C4-2B (cell line): Measurements from ENCODE around the gene FOXJ3.

ENCODE experiments used
- ZFX ChIP-seq: fragments of 450-650 bp; IDR thresholded peaks from 2 replicates; pipeline ENCODE4 v1.6.1; 2017
- TF ChIP-seq, protein P1 (sequence below): fragments of 450-650 bp; conservative IDR thresholded peaks from 2 replicates; pipeline ENCODE4 v1.5.1; 2017; ENCODE audit warnings: mild to moderate bottlenecking

DNA sequence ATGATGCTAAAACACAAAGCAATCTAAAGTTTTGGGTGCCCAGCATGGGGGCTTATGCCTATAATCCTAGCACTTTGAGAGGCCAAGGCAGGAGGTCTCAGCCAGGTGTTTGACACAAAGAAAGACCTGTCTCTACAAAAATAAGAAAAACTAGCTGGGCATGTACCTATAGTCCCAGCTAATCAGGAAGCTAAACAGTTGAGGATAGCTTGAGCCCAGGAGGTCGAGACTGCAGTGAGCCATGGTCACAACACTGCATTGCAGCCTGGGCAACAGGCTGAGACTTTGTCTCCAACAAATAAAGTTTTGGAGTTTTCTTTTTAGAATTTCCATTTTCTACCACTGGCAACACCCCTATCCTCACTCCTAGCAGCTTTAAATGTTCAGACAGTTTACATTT, 115.4 kb downstream of the FOXJ3 start:
- TF ChIP-seq, protein P1, sequence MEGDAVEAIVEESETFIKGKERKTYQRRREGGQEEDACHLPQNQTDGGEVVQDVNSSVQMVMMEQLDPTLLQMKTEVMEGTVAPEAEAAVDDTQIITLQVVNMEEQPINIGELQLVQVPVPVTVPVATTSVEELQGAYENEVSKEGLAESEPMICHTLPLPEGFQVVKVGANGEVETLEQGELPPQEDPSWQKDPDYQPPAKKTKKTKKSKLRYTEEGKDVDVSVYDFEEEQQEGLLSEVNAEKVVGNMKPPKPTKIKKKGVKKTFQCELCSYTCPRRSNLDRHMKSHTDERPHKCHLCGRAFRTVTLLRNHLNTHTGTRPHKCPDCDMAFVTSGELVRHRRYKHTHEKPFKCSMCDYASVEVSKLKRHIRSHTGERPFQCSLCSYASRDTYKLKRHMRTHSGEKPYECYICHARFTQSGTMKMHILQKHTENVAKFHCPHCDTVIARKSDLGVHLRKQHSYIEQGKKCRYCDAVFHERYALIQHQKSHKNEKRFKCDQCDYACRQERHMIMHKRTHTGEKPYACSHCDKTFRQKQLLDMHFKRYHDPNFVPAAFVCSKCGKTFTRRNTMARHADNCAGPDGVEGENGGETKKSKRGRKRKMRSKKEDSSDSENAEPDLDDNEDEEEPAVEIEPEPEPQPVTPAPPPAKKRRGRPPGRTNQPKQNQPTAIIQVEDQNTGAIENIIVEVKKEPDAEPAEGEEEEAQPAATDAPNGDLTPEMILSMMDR = no peak
- no peak for TF ChIP-seq ZFX
